CD4-positive, alpha-beta T cell treated with Interleukin-1 beta for 1 hour (primary cell): ENCODE data around the gene TGM1.
"Not testable (repeated sequence)": the region's sequence is repeated elsewhere in the genome, so short reads cannot be mapped to it uniquely, and the experiment has no call there.

Experiments
- DNase-seq, 2 donors: peaks; one replicate each; pipeline ENCODE4 v3.0.0-alpha.2; 2020 to 2022

Gene TGM1

GRCh38 chr14:24203249-24203886 lies 59.6 kb downstream of the TGM1 start:
- DNase-seq = not testable (repeated sequence)

DNA sequence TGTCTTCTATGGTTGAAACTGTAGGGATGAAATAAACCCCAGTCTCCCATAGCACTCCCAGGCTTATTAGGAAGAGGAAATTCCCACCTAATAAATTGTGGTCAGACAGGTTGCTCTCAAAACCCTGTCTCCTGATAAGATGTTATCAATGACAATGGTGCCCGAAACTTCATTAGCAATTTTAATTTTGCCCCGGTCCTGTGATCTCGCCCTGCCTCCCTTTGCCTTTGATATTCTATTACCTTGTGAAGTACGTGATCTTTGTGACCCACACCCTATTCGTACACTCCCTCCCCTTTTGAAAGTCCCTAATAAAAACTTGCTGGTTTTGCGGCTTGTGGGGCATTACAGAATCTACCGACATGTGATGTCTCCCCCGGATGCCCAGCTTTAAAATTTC lies 60.4 kb downstream of the TGM1 start:
- not testable (repeated sequence) for DNase-seq
